ENCODE results near the gene AMMECR1.
"Not testable (repeated sequence)": the region's sequence is repeated elsewhere in the genome, so short reads cannot be mapped to it uniquely, and the experiment has no call there.

AMMECR1 gene

DNA sequence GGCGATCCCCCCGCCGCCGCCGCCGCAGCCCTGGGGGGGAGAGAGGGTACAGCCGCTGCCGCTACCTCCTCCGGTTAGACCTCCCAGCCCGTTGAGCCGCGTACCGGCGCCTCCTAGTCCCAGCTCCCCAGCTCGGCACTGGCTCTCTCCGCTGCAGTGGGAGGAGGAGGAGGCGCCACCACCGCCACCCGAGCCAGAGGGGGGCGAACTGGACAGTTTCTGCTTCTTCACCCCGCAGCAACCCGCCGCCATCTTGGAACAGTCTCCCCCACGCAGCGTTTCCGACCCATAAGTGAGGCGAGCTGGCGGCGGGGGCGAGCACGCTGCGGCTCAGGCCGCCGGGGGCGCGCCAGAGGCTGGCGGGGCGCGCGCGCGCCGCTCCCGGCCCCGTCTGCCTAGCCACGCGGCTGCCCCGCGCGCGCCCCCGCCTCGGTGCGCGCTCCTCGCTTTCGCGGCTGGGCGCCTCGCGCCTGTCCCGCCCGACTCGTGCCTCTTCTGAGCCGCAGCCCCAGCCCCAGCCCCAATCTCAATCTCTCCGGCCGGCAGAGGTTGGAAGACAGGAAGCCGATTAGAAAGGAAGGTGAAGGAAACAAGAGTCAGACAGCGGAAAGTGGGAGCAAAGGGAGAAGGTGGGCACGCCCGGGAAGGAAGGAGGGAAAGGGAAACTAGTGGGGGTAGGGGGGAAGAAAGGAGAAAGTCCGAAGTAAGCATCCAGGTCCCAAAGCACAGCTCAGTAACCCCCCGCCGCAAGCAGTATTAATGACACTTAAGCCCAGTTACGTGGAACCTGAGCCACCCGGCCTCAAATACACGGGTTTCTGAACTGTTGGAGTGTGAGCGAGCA lies at the start of gene AMMECR1:
TSS of gene AMMECR1 (minus strand) at position 266 of the 844 bp plus-strand sequence. CDS start at position 252, 14 bp downstream.
- in situ Hi-C loops (cut with MboI; ENCODE audit: low sequenced_read_pairs): no loop called here

DNA sequence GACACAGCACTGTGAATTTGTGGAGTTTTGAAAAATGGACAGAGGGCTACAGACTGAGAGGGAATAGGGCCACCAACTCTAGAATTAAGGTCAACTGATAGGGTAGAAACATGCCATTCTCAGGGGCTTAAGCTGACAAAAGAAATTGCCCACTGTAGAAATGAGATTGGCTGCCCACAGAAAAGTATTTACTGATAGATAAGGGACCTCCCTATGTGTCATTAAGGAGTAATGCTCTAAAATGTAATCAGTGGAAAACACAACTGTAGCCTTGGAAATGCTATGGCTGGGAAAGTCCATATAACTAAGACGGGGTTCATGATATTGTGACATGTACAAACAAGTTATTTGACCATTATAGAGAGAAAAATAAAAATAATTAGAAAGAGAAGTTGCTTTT lies 45.4 kb upstream of the AMMECR1 start:
- in situ Hi-C loops (cut with MboI; ENCODE audit: low sequenced_read_pairs): no loop called here

DNA sequence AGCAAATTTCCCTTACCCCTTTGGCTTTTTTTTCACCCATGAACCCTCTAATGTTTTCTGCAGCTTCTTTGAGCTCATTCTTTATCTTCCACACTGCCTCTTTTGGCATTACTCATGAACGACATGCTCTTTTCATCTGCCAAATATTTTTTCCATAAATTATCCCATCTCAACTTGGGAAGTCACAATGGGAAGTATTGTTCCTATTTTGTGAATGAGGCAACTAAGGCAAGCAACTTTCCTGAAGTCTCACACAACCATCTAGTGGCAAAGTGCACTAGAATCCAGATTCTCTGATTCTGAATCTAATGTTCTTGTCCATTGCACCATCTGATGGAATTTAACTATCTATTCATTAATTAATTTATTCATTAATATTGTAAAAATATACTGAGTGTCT lies 41.4 kb upstream of the AMMECR1 start:
- in situ Hi-C loops (cut with MboI; ENCODE audit: low sequenced_read_pairs): no loop called here

DNA sequence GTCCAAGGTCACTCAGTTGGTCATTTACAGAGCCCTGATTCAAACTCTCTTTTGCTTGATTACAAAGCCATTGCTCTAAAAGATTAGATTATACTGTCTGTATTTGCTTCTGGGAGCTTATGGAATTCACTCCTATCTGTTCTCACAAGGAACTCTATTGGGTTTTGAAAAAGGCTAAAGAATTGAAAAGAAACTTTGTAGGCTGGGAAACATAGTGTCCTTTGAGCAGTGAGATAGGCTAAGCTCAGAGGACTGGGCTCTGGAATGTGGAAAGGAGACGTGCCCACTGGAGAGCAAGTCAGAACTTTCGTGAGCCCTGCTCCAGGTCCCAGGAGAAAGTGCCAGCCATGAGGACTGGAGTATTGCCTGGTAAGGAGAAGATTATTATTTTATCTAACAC lies 40.7 kb upstream of the AMMECR1 start, which contains the start of gene RTL9:
TSS of gene RTL9 (plus strand) at position 301 of the 400 bp plus-strand sequence. CDS start 91,770 bp downstream, outside the sequence.
- in situ Hi-C loops (cut with MboI; ENCODE audit: low sequenced_read_pairs): no loop called here

DNA sequence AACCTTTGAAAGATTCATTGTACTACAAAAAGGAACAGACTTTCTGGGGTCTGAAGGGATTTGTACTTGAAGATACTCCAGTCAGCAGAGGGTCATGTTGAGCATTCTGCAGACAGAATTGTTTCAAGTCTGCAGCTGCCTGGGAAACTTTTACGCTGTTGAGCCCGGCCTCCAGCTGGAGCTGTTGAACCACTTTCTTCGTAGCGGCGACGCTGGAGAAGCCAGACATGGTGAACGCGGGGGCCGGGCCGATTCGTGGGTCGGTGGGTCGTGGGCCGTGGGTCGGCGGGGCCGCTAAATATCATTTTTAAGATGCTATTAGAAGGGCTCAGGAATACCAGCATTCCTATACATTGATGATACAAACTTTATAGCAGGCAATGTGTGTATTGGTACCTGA lies 28.8 kb upstream of the AMMECR1 start:
- in situ Hi-C loops (cut with MboI; ENCODE audit: low sequenced_read_pairs): no loop called here

DNA sequence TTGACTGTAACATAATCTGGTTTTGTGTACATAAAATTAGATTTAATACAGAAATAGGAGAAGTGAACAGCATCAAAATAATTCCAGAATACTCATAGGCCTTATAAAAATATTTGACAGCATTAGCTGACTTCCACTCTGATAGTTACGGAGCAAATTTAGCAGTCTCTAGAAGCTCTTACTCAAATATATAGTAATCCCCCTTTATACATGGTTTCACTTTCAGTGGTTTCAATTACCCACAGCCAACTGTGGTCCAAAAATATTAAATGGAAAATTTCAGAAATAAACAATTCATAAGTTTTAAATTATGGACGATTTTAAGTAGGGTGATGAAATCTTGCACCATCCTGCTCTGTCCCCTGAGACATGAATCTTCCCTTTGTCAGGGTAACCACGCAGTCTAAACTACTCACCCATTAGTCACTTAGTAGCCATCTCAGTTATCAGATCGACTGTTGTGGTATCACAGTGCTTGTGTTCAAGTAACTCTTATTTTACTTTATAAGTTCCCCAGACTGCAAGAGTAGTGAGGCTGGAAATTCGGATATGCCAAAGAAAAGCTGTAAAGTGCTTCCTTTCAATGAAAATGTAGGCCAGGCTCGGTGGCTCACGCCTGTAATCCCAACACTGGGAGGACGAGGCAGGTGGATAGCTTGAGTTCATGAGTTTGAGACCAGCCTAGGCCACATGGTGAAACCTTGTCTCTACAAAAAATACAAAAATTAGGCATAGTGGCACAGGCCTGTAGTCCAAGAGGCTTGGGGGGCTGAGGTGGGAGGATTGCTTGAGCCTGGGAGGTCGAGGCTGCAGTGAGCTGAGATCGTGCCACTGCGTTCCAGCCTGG lies 23.5 kb upstream of the AMMECR1 start:
- in situ Hi-C loops (cut with MboI; ENCODE audit: low sequenced_read_pairs): no loop called here

DNA sequence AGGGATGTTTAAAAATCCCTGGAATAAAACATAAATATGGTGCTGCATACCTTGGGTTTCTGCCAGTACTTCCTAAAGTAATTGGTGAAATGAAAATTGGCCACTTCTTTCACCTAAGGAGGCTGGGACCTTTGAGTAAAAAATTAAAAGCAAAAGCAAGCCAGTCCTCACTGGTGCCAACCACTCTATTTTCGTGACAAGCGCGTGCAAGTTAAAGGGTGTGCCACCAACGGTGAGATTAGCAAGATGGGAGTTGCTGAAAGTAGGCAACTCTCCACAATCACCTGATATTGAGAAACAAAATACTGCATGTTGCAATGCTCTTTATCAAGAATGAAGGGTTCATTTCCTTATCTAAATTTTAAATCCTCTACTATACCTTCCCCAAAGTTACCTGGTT lies 21.1 kb upstream of the AMMECR1 start:
- in situ Hi-C loops (cut with MboI; ENCODE audit: low sequenced_read_pairs): no loop called here

DNA sequence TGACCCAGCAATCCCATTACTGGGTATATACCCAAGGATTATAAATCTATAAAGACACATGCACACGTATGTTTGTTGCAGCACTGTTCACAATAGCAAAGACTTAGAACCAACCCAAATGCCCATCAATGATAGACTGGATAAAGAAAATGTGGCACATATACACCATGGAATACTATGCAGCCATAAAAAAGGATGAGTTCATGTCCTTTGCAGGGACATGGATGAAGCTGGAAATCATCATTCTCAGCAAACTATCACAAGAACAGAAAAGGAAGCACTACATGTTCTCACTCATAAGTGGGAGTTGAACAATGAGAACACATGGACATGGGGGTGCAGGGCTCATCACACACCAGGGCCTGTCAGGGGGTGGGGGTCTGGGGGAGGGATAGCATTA lies 15.6 kb upstream of the AMMECR1 start:
- in situ Hi-C loops (cut with MboI; ENCODE audit: low sequenced_read_pairs): not testable (repeated sequence)

DNA sequence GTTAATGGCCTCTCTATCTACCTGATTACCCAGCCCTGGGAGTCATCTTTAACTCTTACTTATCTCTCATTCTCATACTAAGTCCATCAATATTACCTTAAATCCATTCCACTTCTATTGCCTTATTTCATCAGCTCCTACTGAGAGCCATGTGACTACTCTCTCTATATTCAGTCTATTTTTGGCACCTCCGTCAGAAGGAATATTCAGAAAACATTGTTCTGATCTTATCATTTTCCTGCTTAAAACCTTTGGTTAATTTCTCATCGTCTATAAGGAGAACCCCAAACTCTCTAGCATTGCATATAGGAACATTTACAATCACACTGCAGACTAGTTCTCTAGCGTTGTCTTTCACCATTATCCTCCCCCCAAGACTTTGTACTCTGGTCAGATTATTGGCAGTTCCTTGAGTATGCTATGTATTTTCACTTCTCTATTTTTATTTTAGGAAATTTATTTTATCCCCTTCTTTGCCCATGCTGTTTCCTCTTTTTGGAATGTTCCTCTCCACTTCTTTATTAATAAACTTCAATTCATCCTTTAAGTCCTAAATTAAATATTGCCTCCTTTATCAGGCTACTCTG lies 13.7 kb upstream of the AMMECR1 start:
- in situ Hi-C loops (cut with MboI; ENCODE audit: low sequenced_read_pairs): no loop called here

DNA sequence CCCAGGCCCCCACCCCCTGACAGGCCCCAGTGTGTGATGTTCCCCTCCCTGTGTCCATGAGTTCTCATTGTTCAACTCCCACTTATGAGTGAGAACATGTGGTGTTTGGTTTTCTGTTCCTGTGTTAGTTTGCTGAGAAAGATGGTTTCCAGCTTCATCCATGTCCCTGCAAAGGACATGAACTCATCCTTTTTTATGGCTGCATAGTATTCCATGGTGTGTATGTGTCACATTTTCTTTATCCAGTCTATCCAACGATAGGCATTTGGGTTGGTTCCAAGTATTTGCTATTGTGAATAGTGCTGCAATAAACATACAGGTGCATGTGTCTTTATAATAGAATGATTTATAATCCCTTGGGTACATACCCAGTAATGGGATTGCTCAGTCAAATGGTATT lies 10.7 kb upstream of the AMMECR1 start:
- in situ Hi-C loops (cut with MboI; ENCODE audit: low sequenced_read_pairs): not testable (repeated sequence)

DNA sequence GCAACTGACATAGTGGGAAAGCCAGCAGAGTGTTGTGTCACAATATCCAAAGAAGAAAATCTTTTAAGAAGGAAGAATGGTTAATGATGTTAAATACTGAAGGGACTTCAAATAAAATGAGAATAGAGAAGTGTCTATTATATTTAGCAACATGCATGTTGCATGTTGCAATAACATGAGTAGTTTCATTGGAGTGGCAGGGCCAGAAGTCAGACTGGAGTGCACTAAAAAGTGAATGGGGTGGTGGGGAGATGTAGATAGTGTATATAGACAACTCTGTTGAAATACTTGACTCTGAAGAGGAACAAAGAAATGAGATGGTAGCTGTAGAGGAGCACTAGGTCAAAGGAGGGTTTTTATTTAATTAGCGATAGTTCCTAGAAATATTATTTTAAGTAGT lies 9.5 kb upstream of the AMMECR1 start:
- in situ Hi-C loops (cut with MboI; ENCODE audit: low sequenced_read_pairs): no loop called here

DNA sequence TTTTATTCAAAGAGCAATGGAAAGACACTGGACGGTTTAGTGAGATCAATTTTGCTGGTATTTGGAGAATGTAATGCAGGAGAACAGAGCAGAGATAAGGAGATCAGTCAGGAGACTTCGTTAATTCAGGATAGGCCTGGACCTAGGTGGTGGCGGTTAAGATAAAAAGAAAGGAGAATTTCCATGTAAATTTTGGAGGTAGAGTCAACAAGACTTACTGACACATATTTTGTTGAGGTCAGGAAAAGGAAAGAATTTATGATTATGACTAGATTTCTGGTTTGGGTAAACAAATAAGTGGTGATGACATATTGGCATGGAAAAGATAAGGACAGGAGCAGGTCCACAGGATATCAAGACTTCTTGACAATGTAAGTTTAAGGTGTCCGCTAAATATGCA lies 8.8 kb upstream of the AMMECR1 start:
- in situ Hi-C loops (cut with MboI; ENCODE audit: low sequenced_read_pairs): no loop called here

DNA sequence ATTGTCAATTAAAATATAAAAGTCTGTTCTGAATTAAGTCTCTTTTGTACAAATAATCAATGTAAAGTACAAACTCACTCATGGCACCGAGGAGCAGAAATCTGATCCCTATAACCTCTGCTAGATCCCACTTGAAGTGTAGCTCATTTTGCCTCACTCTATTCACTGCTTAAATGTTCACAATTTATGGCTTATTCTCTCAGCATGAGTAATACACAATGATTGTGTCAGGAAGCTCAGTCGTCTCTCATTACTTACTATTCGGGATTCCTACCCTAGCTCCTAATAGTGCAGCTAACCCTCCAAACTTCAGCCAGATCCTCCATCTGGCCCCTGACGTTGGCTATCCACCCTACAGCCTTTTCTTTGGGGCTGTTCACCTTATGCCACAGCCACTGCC lies 4.7 kb upstream of the AMMECR1 start:
- in situ Hi-C loops (cut with MboI; ENCODE audit: low sequenced_read_pairs): no loop called here

DNA sequence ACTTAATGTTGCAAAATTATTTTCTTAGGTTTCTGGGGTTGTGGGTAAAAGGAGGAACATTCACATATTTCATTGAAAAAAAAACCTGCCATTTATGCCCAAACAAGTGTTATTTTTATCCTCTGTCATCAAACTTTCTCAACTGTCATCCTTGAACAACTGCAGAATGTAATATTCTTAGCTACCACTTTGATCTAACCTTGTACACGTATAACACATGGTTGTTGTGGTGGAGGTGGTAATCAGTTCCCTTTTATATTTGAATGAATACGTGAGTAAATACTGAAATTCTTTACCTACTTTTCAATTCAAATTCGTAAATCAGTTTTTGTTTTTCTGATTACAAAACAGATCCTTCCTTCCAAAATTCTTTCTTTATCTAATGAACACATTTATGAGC lies 3.8 kb upstream of the AMMECR1 start:
- in situ Hi-C loops (cut with MboI; ENCODE audit: low sequenced_read_pairs): no loop called here

DNA sequence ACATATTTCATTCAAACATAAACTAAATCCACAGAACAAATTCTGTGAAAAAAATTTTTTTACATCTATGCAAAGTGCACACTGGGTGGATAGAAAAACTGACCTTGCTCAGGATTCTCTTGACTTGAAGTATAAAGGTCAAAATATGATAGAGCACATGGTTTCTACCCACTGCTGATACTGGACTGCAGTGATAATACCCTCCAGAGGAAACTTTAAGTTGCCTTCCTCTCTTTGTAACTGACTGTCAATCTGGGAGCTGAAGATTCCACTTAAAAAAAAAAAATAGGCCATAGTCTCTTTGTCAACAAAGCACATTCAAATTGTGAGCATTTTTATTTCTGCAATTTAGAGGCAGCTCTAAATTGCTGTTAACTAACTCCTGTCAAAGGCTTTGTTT lies 3.2 kb upstream of the AMMECR1 start:
- in situ Hi-C loops (cut with MboI; ENCODE audit: low sequenced_read_pairs): no loop called here

DNA sequence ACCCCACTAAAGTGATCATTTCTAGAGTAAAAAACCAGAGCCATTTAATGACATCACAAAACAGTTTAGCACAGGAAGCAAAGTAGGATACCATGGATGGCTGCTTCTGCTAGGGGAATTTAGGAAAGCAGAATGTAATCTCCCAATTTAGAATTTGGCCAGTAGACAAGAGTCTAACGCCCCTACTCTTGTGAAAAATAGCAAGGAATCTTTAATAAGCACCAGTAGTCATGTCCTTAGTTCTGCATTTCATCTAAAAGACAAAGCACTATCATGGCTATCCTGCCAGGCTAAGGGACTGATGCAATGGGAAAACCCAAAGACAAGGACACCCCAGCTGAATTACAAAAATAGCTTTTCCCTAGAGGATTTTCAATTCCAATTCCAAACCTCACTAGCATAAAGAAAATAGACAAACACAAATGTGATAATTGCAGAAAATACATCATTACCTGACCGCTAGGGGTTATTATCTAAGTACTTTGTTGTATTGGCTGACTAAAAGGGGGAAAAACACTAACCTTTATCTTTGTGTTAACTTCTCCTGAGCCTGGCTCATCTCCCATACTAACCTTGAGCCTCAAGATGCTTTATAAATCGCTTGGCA lies 2.6 kb upstream of the AMMECR1 start:
- in situ Hi-C loops (cut with MboI; ENCODE audit: low sequenced_read_pairs): no loop called here

DNA sequence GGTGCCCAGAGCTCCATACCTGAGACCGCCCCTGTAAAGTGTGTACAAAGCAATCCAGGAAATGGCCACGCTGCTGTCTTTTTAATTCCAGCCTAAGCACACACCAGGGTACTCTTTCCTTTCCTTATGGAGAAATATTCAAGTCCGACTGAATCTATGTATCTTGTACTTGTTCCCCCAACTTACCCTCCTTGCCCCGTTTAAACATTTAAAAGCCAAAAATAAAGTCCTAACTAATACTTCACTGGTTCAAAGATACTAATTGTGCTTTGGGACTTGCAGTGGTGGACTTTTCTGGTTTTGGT lies 731 bp upstream of the AMMECR1 start:
- in situ Hi-C loops (cut with MboI; ENCODE audit: low sequenced_read_pairs): no loop called here

DNA sequence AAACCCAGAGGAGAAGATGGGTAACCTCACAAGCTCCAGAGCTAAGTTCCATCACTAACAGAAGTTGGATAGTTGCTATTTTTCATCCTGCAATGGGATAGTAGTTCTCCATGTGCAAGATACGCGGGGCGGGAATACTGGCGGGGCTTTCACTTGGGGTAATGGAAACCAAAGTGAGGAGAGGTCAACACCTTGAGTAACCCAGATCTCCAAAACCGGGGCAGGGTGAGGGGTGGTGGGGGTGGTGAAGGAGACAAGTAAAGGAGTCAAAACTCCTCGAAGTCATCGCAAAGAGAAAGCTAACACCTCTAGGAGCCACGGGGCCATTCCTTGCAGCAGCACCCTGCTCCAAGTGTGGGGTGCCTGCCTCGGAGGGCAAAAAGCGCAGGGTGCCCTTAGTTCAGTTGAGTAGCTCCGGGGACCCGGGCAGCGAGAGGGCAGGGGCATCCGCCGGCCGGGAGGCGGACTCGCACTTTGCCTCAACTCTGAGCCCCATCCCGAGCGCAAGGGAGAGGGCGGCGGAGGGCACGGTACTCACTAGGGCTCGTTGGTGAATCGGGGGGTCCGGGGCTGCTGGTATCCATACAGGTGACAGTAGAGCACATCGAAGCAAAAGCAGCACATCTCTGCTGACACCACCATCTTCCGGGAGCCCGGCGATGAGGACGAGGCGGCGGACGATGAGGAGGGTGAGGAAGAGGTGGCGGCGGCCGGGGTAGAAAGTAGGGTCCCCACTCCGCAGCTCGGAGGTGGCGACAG lies 645 bp downstream of the AMMECR1 start:
- in situ Hi-C loops (cut with MboI; ENCODE audit: low sequenced_read_pairs): no loop called here

DNA sequence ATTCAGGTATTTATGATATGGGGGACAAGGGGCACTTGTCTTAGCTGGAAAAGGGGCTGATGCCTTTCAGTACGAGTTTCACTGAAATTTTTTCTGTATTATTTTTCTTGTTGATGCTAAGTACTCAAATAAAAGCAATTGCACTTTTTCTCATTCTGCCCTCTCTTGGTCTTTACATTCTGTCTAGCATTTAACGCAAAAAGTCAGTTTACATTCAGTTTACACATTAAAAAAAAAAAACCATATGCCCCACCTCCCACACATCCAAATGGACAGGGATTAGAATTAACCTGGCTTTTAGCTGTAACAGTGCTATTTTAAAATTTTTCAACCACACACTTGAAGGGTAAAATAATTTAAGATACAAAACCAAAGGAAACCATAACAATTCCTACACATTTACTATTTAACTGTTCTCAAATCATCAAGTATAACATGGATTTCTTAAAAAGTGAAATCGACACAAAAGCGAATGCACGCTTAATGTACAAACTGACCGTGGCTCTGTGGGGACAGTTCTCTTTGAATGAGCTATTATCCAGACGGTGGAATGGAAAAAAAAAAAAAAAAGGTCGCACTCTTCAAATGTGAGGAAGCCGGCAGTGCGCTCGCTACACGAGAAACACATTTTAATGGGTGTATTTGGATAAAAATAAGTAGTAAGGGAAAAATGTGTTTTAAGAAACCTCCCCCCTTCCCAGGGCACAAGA lies 1.4 kb downstream of the AMMECR1 start:
- in situ Hi-C loops (cut with MboI; ENCODE audit: low sequenced_read_pairs): no loop called here

DNA sequence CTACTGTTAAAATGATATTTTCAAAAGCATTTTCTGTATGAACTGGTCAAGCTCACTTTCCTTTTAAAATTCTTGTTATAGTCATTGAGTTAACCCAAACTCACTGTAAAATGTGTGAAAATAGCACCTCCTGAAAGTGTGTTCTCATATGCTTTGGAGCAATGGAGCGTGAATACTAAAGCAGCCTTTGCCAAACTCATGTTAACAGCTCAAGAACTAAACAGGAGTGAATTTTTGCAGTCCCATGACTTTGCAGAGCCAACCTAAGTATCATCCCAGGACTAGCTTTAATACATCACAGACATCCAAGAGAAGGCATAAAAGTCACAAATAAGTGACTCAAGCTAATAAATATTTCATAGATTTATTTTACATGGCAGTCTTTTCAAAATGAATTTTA lies 2.3 kb downstream of the AMMECR1 start:
- in situ Hi-C loops (cut with MboI; ENCODE audit: low sequenced_read_pairs): no loop called here
